ENCODE data around the gene IL1A. TPM values are rescaled to one million over a fixed set of nuclear protein-coding genes. Genes with fewer than 3 reads are reported as not detected.

Gene IL1A
- total RNA-seq, 1 experiment from 2014 or later, result 0.10 TPM

GRCh38 chr2:112731479-112731878, 52.8 kb downstream of the IL1A start:
- no peak overlapping the region for H3K9ac ChIP-seq (ENCODE audit: low read length)
- no peaks in the 10 kb centered on the region for H3K27me3 ChIP-seq (ENCODE audit: insufficient read depth, low read length)
- no peak overlapping the region for H2AFZ ChIP-seq (ENCODE audit: low read depth, low read length, poor library complexity, severe bottlenecking)
- no peak overlapping the region for H3K27ac ChIP-seq (ENCODE audit: low read depth, low read length)
- BruUV-seq (replicated peaks), result no TSS peak
- ATAC-seq, result no peak
- ChIA-PET RAD21 (ENCODE audit: low non-redundant PET in 1 of 2, low total read pairs in 2 of 2, uncharacterized antibody in 2 of 2, unreplicated experiment in 2 of 2) (no interaction called here), CTCF (no interaction called here), POLR2A (no interaction called here)
- H4K20me1 ChIP-seq (ENCODE audit: insufficient read depth), result no peaks in the 10 kb centered on the region
- intact Hi-C loops (cut with micrococcal nuclease), result no loop called here
- DNase-seq (ENCODE audit: low read depth, low spot score), result no peak
- no peaks in the 10 kb centered on the region for H3K9me2 ChIP-seq (ENCODE audit: insufficient read depth)
- 0 out of 4 replicates have a peak, but pooled peaks cover 0 to under 1% of the 10 kb centered on the region in 2 experiments for H3K36me3 ChIP-seq (ENCODE audit: control insufficient read depth in 1 of 2, insufficient read depth in 2 of 2, low read length in 2 of 2)
- peaks cover 2 to 9% of the 10 kb centered on the region in 2 experiments for H3K4me1 ChIP-seq (ENCODE audit: control insufficient read depth in 1 of 2, insufficient read depth in 2 of 2, low read length in 2 of 2)
- no peak for TF ChIP-seq FOSL1 (IDR thresholded peaks at IDR 0.05; ENCODE audit: low read depth)
- TF ChIP-seq ATF3 (IDR thresholded peaks at IDR 0.05), result no peak
- TF ChIP-seq CTCF (IDR thresholded peaks at IDR 0.05 in 2 of 3, conservative IDR thresholded peaks at IDR 0.05 in 1 of 3; ENCODE audit: borderline replicate concordance in 1 of 3, insufficient read depth in 1 of 3, low read depth in 2 of 3, low read length in 2 of 3), result no peak
- TF ChIP-seq SIN3A (IDR thresholded peaks at IDR 0.05; ENCODE audit: low read depth), result no peak
- no peak for TF ChIP-seq JUND (IDR thresholded peaks at IDR 0.05)
- TF ChIP-seq CBX3 (IDR thresholded peaks at IDR 0.05; ENCODE audit: low read depth), result no peak
- TF ChIP-seq POLR2A (IDR thresholded peaks at IDR 0.05; ENCODE audit: borderline replicate concordance, extremely low read depth, insufficient read depth, insufficient read length), result no peak
- TF ChIP-seq, protein P1, sequence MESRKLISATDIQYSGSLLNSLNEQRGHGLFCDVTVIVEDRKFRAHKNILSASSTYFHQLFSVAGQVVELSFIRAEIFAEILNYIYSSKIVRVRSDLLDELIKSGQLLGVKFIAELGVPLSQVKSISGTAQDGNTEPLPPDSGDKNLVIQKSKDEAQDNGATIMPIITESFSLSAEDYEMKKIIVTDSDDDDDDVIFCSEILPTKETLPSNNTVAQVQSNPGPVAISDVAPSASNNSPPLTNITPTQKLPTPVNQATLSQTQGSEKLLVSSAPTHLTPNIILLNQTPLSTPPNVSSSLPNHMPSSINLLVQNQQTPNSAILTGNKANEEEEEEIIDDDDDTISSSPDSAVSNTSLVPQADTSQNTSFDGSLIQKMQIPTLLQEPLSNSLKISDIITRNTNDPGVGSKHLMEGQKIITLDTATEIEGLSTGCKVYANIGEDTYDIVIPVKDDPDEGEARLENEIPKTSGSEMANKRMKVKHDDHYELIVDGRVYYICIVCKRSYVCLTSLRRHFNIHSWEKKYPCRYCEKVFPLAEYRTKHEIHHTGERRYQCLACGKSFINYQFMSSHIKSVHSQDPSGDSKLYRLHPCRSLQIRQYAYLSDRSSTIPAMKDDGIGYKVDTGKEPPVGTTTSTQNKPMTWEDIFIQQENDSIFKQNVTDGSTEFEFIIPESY (IDR thresholded peaks at IDR 0.05; ENCODE audit: extremely low read depth, insufficient replicate concordance, low read length), result no peak
- TF ChIP-seq ELF1 (IDR thresholded peaks at IDR 0.05; ENCODE audit: borderline replicate concordance, low read depth), result no peak
- no peaks in the 10 kb centered on the region for H3K79me2 ChIP-seq (ENCODE audit: insufficient read depth, low read length)
- no peak overlapping the region for H3K4me3 ChIP-seq (replicated peaks in 1 of 2; ENCODE audit: low read depth in 1 of 2, low read length in 2 of 2)
- no peak overlapping the region for H3K4me2 ChIP-seq (ENCODE audit: low read length)
- H3K9me3 ChIP-seq (ENCODE audit: control insufficient read depth in 1 of 2, insufficient read depth in 1 of 2, low read depth in 1 of 2, low read length in 2 of 2), result no peaks in the 10 kb centered on the region

Measured in HCT116 (cell line).